Esophagus mucosa (tissue), 1 donor: ENCODE data around the gene FAM83E. TPM values are rescaled to one million over a fixed set of nuclear protein-coding genes. Genes with fewer than 3 reads are reported as not detected.
A peak's percentile ranks its signal among the peaks of the same experiment; 100 is the strongest.
"Not testable (repeated sequence)": the region's sequence is repeated elsewhere in the genome, so short reads cannot be mapped to it uniquely, and the experiment has no call there.

Experiments
- ATAC-seq: fragments of 200-7000 bp; cut with Tn5 transposase; one replicate; pipeline ENCODE4 v1.9.1; 2020
- total RNA-seq: library from RNA; stranded (reverse); gene quantifications from one replicate; pipeline ENCODE4 v1.2.4, GENCODE V29; 2023
- donor health status: DM: yes; HTN: yes; CAD: no.

Gene FAM83E
- total RNA-seq, 1 donor from 2014 or later = 6.5 TPM

GRCh38 chr19:48639483-48640375 lies 24.9 kb upstream of the FAM83E start:
- no peak for ATAC-seq

DNA sequence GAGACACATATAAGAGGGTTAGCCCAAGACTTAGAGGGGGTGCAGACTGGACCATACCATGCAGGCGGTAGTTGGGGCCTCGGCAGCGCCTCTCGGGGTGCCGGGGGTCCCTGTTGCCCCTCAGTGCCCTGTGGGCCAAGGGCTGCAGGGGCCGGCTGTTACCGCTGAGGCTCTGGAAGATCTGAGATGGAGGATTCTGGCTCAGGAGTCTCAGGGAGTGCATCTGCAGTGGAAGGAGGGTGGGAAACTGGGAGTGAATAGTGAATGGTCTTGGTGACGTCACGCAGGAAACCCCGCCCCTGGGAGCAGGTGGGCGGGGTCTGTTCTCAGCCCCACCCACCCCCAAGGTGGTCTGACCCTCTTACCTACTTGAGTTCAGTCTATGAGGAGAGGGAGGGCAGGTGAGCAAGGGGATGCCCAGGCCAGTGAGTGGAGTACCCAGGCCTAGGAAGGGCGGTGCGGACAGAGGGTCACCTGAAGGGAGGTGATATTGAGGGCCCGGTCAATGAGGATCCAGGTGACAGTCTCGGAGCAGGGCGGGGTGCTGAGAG lies 24.0 kb upstream of the FAM83E start:
- ATAC-seq = no peak

DNA sequence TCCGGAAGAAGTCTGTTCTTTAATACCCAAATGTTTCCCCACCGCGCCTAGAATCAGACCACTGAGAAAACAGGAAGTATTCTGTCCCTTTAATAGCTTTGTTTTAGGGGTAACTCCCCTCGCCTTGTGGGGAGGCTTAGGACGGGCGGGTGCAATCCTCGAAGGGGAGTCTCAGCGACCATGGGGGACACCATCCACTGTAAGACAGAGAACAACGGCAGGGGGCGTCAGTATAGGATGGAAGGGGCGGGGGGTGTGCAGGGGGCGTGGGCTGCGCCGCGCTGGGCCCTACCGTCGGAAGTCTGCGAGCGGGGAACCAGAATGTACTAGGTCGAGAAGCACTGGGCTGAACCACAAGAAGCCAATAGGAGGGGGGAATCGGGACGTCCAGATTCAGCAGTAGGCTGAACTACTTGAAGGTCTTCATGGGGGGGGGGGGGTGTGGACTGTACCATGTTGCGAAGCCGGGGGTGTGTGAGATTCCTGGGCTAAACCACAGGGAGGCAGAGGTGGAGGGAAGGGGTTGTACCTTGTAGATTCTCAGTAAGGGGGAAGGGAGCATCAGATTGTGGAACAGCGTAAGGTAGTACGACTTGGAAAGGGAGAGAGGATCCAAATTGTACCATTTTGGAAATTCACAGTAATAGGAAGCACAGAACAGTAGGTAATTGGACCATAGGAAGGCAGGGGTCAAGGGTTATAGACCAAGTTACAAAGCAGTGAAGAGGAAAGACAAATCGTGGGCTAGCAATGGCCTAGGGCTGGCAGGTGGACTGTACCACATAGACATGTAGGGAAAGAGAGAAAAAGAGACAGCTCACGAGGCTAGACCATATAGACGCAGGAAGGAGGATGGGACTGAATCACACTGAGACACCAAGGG lies 23.3 kb upstream of the FAM83E start:
- peak; percentile 52 for ATAC-seq

GRCh38 chr19:48637449-48637947 lies 22.6 kb upstream of the FAM83E start:
- peak; percentile 72 for ATAC-seq

DNA sequence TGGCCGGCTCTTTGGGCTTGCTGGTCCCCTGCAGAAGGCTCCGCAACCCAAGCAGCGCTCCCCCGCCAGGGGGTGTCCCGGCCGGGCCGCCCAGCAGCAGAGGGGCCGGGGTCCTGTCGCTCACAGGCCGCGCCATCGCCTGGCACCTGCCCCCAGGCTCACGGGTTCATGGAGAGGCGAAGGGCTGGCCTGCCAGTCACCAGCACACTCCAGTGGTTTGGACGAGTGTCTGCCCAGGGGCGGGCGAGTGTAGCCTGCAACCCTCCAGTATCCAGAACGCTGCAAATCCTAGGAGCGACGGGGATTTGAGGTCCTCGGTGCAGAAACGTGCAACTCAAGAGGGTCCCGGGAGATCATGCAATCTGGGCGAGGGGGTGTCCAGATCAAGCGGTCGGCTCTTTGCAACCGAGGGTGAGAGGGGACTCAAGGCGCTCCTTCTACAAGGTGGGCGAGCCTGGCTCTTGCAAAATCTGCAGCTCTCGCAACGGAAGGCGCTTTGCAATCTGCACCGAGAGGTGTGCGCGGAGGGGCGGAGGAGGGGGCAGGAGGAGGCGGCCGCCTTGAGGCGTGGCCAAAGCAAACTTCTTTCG lies 22.1 kb upstream of the FAM83E start, which contains the start of gene DBP:
TSS of gene DBP (minus strand) at position 521 of the 590 bp plus-strand sequence. CDS start at position 136, 385 bp downstream.
- ATAC-seq = peak; percentile 4

DNA sequence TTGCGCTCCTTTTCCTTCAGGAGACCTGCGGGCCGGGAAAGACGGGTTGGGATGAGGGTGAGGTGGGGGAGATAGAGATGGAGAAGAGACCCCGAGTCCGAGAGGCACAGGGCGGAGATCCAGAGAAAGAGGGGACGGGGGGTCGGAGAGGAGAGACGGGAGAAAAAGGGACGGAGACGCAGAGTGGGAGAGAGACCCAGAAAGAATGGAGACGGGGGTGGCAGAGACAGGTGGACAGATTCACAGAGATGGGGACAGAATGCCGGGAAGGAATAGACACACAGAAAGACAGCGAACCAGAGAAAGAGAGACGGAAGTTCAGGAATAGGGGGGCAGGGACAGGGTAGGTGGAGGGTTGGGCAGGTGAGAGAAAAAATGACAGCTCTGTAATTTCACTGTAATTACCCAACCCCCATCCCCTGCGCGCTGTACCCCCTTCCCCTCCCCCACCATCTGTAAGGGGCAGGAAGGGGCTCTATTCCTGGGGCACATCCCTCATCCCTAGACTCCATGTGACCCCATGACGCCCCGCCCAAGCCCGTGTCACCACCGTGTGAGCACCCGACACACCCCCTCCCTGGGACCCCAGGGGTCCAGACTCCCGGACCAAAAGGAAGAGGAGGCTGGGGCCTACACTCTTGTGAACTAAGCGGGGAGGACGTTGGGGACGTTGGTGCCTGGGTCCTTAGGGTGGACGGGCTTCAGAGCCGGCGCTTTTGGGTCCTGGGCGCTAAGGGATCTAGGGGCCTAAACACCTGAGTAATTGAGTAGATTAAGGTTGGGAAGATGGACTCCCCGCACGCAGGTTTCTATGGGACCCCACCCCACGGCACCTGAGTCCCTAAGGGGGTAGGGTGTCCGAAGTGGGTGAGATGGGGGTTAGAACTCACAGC lies 21.3 kb upstream of the FAM83E start:
- no peak for ATAC-seq

DNA sequence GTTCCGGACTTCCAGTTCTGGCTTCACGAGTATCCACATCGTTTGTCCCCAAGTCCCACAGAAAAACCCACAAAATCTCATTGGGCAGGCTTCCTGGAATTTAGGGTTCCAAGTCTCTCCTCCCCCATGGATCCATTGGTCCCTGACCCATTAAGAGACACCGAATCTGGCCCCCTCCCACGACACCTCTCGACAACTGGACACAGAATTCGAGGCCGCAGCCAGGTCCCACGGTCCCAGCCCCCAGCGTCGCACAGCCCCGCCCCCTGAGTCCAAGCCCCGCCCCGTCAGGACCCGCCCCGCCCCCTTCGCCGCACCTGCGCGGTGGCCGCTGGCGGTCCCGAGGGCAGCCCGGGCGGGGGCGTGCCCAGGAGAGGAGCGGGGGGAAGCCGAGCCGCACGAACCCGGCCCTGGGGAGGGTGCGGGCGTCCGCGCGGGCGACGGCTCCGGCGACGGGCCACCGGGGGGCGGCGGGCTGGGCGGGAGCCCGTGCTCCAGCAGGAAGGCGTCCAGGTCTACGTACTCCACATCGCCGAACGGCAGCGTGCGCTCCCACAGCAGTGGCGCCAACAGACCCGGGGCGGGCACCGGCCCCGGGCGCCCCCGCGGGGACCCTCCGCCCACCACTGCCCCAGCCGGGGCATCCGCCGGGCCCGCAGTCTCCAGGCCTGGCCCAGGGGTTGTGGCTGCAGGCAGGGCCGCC lies 20.5 kb upstream of the FAM83E start:
- ATAC-seq = peak; percentile 39

- peak; percentile 59 for ATAC-seq
Measured at GRCh38 chr19:48634424-48635262, 19.8 kb upstream of the FAM83E start.

GRCh38 chr19:48634036-48634342 lies 19.1 kb upstream of the FAM83E start:
- ATAC-seq = no peak

GRCh38 chr19:48633148-48634035 lies 18.5 kb upstream of the FAM83E start:
- ATAC-seq = no peak

- ATAC-seq = peak; percentile 6
Measured at GRCh38 chr19:48632692-48633147, 17.8 kb upstream of the FAM83E start.

DNA sequence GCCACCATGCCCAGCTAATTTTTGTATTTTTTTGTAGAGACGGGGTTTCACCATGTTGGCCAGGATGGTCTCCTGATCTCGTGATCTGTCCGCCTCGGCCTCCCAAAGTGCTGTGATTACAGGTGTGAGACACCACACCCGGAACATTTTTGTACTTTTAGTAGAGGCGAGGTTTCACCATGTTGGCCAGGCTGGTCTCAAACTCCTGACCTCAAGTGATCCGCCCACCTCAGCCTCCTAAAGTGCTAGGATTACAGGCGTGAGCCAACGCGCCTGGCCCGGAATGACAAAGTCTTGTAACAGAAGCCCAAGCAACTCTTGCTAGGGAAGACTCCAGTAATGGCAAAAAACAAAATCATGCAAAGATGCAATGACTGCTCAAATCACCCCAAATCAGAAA lies 17.4 kb upstream of the FAM83E start:
- not testable (repeated sequence) for ATAC-seq

DNA sequence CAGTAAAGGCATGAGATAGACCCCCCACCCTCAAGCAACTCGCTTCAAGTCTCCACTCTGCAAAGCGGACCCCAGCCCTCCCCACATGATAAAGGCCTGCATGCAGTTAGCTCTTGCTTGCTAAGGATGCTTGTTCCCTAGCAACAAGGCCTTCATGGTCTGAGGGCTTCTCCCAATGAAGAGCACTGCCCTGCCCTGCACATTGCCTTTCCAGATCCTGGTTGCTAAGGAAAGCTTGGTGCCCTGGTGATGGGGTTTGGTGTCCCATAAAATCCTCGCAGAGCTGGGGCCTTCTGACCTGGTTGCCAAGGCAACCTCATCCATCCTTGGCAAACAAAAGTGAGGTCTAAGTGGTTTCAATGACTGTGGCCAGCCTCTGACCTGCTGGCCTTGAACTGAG lies 16.3 kb upstream of the FAM83E start:
- no peak for ATAC-seq

- ATAC-seq = no peak
Measured at GRCh38 chr19:48630296-48631063, 15.6 kb upstream of the FAM83E start.

DNA sequence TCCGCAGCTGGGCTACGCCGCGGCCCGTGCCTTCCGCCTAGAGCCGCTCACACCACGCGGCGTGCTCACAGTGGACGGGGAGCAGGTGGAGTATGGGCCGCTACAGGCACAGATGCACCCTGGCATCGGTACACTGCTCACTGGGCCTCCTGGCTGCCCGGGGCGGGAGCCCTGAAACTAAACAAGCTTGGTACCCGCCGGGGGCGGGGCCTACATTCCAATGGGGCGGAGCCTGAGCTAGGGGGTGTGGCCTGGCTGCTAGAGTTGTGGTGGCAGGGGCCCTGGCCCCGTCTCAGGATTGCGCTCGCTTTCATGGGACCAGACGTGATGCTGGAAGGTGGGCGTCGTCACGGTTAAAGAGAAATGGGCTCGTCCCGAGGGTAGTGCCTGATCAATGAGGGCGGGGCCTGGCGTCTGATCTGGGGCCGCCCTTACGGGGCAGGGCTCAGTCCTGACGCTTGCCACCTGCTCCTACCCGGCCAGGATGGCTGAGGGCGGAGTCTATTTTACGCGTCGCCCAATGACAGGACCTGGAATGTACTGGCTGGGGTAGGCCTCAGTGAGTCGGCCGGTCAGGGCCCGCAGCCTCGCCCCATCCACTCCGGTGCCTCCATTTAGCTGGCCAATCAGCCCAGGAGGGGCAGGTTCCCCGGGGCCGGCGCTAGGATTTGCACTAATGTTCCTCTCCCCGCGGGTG lies 14.9 kb upstream of the FAM83E start:
- ATAC-seq = no peak

DNA sequence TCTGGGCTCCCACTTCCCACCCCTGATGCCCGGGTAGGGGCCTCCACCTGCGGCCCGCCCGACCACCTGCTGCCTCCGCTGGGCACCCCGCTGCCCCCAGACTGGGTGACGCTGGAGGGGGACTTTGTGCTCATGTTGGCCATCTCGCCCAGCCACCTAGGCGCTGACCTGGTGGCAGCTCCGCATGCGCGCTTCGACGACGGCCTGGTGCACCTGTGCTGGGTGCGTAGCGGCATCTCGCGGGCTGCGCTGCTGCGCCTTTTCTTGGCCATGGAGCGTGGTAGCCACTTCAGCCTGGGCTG lies 14.4 kb upstream of the FAM83E start:
- ATAC-seq = no peak

- ATAC-seq = no peak
Measured at GRCh38 chr19:48628486-48629296, 13.8 kb upstream of the FAM83E start.
